Stimulated activated CD4-positive, alpha-beta T cell treated with anti-CD3 and anti-CD28 coated beads, Interleukin-4, amount 100 ng/mL, for 4 hours (primary cell): ENCODE results near the gene TLCD3A.
"Not testable (repeated sequence)": the region's sequence is repeated elsewhere in the genome, so short reads cannot be mapped to it uniquely, and the experiment has no call there.

ENCODE experiments used
- DNase-seq, 2 experiments: peaks; one replicate each; pipeline ENCODE4 v3.0.0-alpha.2; 2020

The TLCD3A gene

DNA sequence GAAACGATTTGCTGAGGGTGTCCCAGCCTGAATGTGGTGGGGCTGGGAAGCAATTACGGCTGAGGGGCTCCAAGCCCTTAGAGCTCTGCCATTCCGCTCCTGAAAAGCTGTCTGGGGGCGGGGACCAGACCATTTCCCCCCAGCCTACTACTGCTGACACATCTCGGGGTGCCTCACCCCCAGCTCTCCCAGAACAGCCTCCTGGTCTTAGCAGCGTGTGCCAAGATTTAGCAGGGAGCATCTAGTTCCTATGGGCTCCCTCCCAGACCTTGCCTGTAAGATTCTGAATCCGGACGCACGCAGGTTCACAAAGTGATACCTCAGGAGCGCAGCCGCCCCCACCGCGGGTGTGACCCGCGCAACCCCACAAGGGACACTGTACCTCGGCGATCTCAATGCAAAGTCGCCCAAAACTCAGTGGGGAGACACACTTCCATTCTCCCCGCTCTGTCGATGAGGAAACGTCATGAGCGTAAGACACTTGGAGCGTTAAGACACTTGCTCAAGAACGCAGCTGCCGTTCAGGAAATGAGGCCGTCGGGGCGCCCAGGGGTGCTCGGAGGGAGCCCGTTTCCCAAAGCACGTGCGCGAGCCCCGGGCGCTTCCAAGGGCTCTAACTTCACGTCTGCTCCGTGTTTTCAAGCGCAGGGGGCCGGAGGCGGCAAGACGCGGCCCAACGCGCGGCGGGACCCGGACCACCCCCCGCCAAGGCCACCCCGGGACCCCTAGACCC is 19.0 kb downstream of the TLCD3A start:
- DNase-seq: peak; percentile 50 to 51

DNA sequence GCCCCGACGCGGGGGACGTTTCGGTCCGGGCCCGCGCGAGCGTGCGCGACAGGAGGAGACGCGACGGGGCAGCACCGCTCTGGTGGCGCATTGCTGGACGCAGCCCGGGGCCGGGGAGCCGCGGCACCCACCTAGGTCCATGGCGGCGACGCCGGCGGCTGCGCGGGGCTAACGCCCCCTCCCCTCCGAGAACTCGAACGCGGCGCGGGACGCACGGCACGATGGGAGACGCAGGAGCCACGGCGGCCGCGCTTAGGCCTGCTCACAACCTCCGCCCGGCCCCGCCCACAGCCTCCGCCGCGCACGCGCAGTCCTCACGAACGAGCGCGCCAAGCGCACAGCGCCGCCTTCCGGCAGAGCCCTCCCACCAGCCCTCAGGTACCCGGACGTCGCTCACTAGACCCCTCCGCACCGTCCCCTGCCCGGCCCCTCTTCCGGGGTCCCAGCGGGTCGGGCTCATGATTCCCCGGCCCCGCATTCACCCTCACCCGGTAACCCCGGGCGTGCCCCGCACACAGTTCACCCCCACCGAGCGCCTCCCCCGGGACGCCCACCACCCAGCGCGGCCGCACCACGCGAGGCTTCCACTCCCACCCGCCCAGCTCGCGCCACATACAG is 19.7 kb downstream of the TLCD3A start, which contains the start of gene GEMIN4:
Gene GEMIN4, minus strand, starts transcription at position 263 of the 618 bp plus-strand sequence. Its CDS starts 122 bp downstream, at position 141.
- DNase-seq: peak; percentile 95 to 100

DNA sequence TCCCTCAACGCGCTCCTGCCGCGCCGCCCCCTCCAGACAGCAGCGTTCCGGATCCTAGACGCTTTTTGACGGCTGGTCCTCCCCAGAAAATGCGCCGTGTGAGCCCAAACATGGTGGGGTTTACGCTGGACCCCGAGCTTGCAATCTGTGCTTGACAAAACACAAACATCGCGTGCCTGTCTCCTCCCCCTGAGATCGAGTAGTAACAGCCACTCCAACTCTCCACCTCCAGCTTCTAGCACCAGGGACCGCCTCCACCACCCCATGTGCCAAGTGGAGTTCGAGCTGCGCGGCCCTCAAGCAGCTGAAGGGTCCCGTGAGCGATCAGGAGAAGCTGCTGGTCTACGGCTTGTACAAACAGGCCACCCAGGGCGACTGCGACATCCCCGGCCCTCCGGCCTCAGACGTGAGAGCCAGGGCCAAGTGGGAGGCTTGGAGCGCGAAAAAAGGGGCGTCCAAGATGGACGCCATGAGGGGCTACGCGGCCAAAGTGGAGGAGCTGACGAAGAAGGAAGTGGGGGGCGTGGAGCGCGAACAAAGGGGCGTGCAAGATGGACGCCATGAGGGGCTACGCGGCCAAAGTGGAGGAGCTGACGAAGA is 20.3 kb downstream of the TLCD3A start:
- DNase-seq: peak in 1 of 2 experiments; percentile 61

DNA sequence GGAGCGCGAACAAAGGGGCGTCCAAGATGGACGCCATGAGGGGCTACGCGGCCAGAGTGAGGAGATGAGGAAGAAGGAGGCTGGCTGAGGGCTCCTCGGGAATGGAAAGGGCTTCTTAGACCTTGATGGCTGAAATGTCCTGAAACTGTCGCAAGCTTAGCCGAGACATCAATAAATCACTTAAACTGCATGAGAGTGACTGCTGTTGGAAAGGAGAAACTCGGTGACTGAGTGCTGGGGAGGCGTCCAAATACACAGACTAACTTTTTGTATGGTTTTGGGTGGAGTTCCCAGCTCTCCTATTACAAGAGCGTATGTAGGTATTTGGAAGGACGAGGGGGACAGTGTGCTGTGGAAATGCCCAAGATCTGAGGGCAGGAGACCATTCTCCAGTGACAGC is 21.0 kb downstream of the TLCD3A start:
- no peak for DNase-seq

DNA sequence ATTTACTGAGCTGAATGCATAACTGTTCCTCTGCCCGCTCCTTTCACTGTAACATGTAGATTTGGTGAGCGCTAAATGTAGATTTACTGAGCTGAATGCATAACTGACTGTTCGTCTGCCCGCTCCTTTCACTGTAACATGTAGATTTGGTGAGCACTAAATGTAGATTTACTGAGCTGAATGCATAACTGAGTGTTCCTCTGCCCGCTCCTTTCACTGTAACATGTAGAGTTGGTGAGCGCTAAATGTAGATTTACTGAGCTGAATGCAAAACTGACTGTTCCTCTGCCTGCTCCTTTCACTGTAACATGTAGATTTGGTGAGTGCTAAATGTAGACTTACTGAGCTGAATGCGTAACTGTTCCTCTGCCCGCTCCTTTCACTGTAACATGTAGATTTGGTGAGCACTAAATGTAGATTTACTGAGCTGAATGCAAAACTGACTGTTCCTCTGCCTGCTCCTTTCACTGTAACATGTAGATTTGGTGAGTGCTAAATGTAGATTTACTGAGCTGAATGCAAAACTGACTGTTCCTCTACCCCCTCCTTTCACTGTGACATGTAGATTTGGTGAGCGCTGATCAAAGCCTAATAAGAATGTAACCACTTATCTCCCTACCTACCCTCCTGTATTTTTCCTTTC is 23.0 kb downstream of the TLCD3A start:
- not testable (repeated sequence) for DNase-seq

DNA sequence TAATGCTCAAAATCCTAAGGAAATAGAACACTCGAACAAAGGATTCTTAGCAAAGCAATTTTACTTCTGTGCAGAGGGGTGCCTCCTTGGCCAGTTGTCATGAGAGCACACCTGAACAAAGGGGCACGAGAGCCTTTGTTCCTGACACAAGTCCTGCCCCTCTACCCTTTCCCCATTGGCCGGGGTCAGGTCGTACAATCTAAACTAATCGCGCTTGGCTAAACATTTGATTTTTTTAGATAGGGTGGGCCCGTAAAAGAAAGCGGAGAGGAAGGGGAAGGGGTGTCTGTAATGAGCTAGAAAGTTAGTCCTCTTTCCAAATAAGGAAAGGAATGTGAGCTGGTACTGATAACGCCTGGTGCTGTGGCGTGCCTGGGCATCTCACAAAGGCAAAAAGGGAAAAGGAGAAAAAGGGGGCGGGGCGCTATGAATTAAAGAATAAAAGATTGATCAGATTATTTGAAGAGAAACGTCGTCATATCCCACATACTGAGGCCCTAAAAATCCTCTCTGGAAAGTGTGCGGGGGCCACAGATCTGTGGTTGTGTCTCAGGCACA is 23.7 kb downstream of the TLCD3A start:
- DNase-seq: not testable (repeated sequence)

DNA sequence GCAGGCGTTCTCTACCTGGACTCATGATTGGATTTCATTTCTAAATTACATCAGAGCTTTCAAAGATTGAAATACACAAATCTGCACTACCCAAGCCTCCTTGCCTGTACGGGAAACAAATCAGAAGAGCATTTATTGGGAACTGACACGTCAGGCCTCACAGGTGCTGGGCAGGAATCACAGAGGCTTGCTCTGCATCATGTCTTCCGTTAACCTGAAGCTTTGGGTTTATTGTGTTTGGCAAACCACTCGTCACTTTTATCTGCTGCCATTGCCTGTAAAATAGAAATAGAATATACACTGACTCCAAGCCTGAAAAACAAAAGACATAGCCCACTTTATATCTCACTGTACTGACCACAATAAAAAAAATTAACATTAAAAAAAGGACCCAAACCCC is 27.6 kb downstream of the TLCD3A start:
- DNase-seq: no peak

DNA sequence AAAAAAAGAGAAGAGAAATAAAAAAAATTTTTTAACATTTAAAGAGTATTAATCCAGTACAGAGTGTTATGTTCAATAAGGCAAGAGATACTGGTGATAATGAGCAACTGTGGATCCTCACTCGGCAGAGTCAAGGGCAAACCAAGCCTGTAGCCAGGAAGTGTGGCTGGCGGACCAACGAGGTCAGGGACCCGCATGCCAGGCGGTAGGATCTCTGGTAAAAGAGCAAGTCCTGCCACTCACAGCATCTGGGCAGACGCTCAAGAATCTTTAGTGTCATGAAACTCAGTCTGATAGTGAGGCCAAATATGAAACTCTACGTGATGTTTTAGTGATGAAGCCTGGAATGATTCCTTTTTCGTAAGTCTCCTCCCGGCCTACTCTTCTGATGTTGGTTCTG is 28.0 kb downstream of the TLCD3A start:
- DNase-seq: no peak

DNA sequence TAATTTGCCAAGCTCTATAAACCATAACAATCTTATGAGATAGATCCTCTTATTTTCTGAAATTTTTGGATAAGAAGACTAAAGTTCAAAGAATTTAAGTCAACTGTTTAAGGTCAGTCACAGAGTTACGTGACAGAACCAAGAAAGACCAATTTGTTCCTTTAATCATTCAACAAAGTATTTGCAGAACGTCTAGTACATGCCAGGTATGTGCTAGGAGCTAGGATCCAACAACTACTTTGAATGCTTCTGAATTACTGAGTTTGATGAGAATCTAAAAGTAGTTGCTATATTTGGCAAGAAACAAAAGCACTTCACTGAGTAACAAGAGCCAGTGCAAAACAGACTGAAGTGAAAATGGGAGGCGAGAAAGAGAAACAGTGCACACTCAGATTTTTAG is 34.7 kb downstream of the TLCD3A start:
- DNase-seq: no peak

DNA sequence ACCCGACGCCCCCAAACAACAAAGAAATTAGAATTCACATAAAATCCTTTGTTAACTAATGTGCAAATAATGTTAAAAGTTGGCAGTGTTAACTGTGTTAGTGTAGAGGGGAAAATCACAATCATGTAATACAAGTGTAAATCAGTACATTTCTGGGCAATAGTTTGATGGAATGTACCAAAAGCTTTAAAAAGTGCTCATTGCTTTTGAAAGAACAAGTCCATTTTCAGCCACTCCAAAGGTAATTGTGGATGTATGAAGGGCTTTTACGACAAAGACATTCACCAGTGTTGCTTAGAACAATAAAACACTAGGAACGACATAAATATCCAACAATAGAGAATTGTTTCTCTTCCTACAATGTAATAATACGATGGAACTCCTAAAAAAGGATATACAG is 40.6 kb downstream of the TLCD3A start:
- no peak for DNase-seq

DNA sequence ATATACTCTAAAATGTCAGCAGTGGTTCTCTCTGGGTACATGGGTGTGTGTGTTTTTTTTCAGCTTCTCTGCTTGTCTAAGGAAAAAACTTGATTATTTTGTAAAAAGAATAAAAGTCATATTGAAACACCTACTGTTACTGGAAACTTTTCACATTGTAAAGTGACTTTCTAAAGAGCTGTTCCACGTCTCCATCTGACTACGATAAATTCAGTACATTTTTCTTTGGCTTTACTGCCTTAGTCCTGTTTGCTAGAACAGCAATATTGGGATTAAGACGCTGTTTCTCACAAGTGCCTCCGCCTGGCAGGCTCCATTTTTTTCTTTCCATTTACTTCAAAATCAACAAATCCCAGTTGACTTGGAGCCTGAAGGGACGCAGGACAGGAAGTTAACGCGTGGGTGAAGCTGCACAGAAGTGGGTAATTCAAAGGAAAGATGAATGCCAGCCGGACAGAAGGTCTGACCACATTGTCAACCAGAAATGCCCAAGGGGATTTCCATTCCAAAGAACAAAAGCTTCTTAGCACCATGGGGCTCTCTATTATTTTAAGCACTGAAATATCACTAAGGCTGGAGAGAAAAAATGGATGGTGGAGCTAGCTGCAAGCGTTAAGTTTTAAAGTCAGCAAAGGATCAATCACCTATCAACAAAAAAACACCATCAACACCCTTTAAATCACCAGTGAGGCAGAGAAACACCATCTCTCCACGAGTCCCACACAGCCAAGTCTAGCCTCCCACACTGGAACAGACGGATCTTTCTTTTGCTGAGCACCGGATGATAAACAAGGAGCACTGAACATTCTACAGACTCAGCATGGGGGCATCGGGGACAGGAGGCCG is 41.3 kb downstream of the TLCD3A start:
- DNase-seq: no peak

DNA sequence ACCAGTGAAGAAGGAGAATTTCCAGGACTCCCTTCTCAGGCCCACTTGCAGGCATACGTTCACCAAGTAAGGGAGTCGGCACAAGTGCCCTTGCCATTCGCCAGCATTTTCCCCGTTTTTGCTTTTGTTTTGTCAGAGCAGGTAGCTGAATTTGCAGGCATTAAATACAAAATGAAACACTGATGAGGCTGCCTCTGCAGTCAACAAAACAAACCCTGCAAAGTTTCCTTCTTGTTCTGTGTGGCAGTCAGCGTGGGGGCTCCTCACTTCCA is 41.9 kb downstream of the TLCD3A start:
- no peak for DNase-seq

DNA sequence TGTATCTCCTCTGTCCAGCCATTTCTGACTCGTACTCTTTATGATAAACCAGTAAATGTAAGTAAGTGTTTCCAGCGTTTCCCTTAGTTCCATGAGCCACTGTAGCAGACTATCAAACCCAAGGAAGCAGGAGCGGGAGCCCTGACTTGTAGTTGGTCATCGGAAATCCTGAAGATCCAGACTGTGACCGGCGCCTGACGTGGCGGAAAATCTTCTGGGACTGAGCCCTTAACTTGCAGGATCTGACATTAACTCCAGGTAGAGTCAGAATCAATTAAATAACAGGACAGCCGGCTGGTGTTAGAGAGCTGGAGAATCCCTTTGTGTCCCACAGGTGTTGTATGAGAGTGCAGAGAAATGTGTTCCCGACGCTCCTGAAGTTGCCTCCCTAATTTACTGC is 45.7 kb downstream of the TLCD3A start:
- no peak for DNase-seq

DNA sequence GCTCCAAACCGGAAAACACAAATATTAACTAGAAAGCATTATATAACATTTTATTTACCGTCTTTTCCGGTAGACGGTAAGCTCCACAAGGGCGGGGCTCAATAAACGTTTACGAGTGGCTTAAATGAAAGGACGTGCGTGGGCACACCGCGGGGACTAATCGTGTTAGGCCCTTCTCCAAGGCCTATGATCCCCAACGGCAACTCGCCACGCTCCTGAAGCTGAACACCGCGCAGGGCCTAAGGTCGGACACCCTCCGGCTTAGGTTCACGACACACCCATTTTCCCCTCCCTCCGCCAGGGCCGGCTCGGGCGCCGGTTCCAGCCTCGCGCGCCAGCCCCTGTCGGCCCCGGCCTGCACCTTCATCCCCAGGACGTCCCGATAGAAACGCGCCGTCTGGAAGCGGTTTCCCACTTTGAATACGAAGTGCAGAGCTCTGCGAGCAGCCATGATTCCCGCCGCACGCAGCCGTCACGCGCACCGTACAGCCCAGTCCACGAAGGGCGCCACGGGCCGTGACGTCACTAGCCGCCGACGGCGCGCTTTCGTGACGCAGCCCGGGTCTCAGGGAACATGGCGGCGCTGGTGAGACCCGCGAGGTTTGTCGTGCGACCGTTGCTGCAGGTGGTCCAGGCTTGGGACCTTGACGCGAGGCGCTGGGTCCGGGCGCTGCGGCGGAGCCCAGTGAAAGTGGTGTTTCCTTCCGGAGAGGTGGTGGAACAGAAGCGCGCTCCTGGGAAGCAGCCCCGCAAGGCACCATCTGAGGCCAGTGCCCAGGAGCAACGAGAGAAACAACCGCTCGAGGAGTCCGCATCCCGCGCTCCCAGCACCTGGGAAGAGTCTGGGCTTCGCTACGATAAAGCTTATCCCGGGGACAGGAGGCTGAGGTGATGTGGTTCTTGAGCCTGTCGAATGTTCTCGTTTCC is 49.7 kb downstream of the TLCD3A start, which contains the start of the genes GLOD4 and MRM3:
Gene GLOD4, minus strand, starts transcription at position 476 of the 927 bp plus-strand sequence. Its CDS starts 25 bp downstream, at position 451.
Gene MRM3, plus strand, starts transcription at position 549 of the 927 bp plus-strand sequence. Its CDS starts 26 bp downstream, at position 575.
- peak; percentile 91 to 96 for DNase-seq

DNA sequence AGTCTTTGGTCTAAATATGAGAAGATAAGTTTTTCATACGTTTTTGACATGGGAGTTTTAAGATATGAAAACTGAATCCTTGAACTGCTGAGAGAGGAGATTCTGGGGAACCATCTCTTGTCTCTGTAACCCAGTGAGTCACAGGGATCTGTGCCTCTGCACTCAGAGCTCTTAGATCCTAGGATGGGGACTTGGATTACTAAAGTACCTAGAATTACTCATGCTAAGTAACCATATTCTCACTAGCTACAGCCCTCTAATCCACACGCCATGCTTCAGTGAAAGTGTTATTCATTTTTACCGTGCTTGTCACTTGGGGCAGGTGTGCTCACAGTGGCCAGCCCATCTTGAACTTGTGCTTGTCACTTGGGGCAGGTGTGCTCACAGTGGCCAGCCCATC is 51.7 kb downstream of the TLCD3A start:
- DNase-seq: no peak

DNA sequence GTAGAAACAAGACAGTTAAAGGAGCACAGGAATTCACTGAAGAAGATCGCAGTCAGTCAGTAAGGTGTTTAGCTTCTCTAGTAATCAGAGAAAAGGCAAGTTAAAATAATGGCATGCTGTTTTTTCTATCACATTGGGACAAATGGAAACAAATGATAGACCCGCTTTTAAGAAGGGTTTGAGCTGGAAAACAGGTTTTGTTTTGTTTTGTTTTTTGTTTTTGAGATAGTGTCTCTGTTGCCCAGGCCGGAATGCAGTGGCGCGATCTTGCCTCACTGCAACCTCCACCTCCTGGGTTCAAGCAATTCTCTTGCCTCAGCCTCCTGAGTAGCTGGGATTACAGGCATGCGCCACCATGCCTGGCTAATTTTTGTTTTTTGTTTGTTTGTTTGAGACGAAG is 53.5 kb downstream of the TLCD3A start:
- not testable (repeated sequence) for DNase-seq

DNA sequence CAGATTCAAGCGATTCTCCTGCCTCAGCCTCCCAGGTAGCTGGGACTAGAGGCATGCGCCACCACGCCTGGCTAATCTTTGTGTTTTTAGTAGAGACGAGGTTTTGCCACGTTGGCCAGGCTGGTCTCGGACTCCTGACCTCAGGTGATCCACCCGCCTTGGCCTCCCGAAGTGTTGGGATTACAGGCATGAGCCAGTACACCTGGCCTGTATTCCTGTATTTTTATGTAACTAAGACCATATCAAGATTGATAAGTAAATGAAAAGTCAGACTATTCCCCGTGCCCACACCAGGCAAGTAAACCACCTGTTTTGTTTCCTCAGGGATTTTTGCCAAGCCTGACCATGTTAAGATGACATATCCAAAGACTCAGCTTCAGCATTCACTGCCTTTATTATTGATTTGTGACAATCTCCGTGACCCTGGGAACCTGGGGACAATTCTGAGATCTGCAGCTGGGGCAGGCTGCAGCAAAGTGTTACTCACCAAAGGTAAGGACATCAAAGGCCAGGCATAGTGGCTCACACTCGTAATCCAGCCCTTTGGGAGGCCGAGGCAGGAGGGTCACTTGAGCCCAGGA is 55.3 kb downstream of the TLCD3A start:
- no peak for DNase-seq

DNA sequence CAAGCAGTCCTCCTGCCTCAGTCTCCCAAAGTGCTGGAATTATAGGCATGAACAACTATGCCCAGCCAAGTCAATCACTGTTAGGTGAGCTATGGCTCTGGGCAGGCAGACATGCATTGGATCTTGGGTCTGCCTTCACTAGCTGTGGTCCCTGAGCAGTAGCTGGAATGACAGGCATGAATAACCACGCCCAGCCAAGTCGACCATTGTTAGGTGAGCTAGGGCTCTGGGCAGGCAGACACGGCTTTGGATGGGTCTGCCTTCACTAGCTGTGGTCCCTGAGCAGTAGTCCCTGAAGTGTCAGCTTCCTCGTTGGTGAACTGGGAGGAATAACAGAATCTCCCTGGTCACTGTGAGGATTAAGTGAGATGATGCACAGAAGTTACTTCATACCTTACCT is 56.2 kb downstream of the TLCD3A start:
- DNase-seq: no peak

DNA sequence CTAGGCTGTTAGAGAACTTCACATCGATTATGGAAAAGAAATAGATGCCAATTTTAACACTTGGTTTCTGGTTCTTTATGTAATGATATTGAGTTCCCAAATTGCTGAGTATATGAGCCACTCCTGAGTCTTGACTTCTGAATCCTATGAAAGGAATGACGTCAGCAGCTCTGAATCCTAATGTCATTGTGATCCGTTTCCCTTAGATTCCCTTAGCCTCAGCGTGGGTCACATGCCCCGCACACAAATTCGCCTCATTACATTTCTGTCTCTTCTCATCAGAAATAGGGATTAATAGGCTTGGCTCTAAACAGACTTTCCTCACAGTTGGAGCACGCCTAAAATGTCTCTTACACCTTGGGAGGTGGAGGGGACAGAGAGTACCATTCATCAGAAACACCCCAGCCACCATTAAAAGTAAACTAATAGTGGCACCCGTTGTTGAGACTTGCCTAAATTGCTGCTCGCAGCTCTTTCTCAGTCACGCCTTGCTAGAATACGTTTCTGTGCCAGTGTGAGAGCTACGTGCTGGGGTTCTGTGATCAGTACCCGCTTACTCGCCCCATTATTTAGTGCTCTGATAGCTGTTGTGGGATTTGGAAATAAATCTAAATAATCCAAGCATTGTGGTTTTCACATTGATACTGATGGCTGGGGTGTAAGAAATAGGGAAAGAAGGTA is 56.9 kb downstream of the TLCD3A start:
- no peak for DNase-seq
